Measurements from ENCODE around the gene HOXD10.

GRCh38 chr2:176137906-176138305 is 21.3 kb downstream of the HOXD10 start:
- no peak for TF ChIP-seq CTCF (IDR thresholded peaks at IDR 0.05; ENCODE audit: poor library complexity, severe bottlenecking)
- TF ChIP-seq SMC3 (conservative IDR thresholded peaks at IDR 0.05; ENCODE audit: poor library complexity): no peak
- TF ChIP-seq EP300 (conservative IDR thresholded peaks at IDR 0.05; ENCODE audit: poor library complexity, severe bottlenecking): no peak
- TF ChIP-seq POLR2AphosphoS5 (IDR thresholded peaks at IDR 0.05): no peak
- no peak for TF ChIP-seq REST (IDR thresholded peaks at IDR 0.05; ENCODE audit: borderline replicate concordance)
- no peak for TF ChIP-seq EZH2 (IDR thresholded peaks at IDR 0.05; ENCODE audit: borderline replicate concordance, insufficient read depth, low read length, poor library complexity, severe bottlenecking)
